HAP-1 (cell line): ENCODE data around the gene PIGN.

Experiments used
- DNase-seq, 2 experiments: peaks; one replicate each; pipeline ENCODE4 v3.0.0-alpha.2; 2016 to 2020; ENCODE audit warnings: low spot score in 2 of 2
- H3K27me3 ChIP-seq: fragments of 250-450 bp; sonication (Bioruptor Pico); 2 replicates; pipeline ENCODE4 v1.5.1; 2020; ENCODE audit warnings: low read depth, mild to moderate bottlenecking, moderate library complexity
- H3K36me3 ChIP-seq: fragments of 250-450 bp; sonication (Bioruptor Pico); replicated peaks from 2 replicates; pipeline ENCODE4 v1.5.1; 2020; ENCODE audit warnings: mild to moderate bottlenecking
- H3K4me1 ChIP-seq: fragments of 250-450 bp; sonication (Bioruptor Pico); 2 replicates; pipeline ENCODE4 v1.5.1; 2020; ENCODE audit warnings: mild to moderate bottlenecking
- H3K4me3 ChIP-seq: fragments of 250-450 bp; sonication (Bioruptor Pico); 2 replicates; pipeline ENCODE4 v1.5.1; 2020; ENCODE audit warnings: mild to moderate bottlenecking, moderate library complexity
- H3K9me3 ChIP-seq: fragments of 250-450 bp; sonication (Bioruptor Pico); 2 replicates; pipeline ENCODE4 v1.5.1; 2020; ENCODE audit warnings: mild to moderate bottlenecking, moderate library complexity
- in situ Hi-C: fragments of 300-500 bp; cut with MboI; formaldehyde crosslinking; loops from 3 replicates; pipeline ENCODE4 v1.14.3; 2020; ENCODE audit warnings: low sequenced_read_pairs, inconsistent platforms, mixed read lengths

Gene PIGN

GRCh38 chr18:62085756-62086155 lies 101.1 kb downstream of the PIGN start:
- in situ Hi-C loops, result no loop called here
- H3K36me3 ChIP-seq, result no peaks in the 10 kb centered on the region
- H3K9me3 ChIP-seq, result no peaks in the 10 kb centered on the region
- H3K4me1 ChIP-seq, result no peaks in the 10 kb centered on the region
- H3K4me3 ChIP-seq, result no peak overlapping the region
- H3K27me3 ChIP-seq, result no peaks in the 10 kb centered on the region
- DNase-seq, result no peak

DNA sequence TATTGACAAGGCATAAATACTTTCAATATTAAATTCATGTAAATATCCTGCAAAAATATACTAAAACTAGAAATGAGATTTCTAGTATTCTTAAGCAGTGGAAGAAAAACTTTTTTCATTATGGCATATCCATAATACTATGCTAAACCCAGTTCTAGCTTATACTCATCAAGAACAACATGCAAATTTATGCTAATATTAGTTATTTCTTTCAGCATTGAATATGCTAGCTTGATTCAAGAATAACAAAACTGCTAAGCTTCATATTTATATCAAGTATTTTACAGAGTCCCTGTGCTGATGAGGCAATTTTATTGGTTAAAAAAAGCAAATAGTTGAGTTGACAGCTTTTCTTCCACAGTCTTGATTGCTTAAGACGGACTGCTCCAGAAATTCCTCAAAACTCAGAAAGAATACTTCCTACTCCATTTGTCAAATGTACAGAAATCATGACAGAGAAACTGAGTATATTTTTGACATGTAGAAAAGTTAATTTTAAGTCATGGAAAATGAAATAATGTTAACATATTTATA lies 105.0 kb downstream of the PIGN start:
- in situ Hi-C loops, result no loop called here

DNA sequence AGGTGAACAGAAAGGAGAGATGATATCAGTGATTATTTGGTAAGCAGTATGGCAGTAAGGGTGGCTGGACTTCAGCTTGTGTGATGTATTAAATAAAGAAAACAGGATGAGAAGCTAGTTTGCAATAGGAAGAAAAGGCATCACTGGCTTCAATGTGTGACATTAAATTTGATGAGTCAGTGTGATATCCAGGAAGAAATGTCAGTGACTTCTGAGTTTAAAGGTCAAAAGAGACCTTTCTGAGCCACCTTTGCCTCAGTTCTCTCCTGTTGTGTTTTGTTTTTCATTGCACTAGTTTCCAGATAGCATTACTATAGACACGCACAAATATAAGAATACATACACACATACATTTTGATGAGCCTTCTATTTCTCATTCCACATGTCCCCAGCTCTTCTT lies 105.6 kb downstream of the PIGN start:
- Histone ChIP-seq H3K27me3 (no peaks in the 10 kb centered on the region), H3K9me3 (no peaks in the 10 kb centered on the region), H3K4me1 (no peaks in the 10 kb centered on the region), H3K4me3 (no peak overlapping the region), H3K36me3 (no peaks in the 10 kb centered on the region)
- DNase-seq, result no peak
- in situ Hi-C loops, result no loop called here

More for the DNA sequence above, 105.0 kb downstream of the PIGN start:
- no peaks in the 10 kb centered on the region for H3K27me3 ChIP-seq
- no peak overlapping the region for H3K4me3 ChIP-seq
- H3K4me1 ChIP-seq, result no peaks in the 10 kb centered on the region
- no peak for DNase-seq
- H3K36me3 ChIP-seq, result no peaks in the 10 kb centered on the region
- H3K9me3 ChIP-seq, result no peaks in the 10 kb centered on the region

DNA sequence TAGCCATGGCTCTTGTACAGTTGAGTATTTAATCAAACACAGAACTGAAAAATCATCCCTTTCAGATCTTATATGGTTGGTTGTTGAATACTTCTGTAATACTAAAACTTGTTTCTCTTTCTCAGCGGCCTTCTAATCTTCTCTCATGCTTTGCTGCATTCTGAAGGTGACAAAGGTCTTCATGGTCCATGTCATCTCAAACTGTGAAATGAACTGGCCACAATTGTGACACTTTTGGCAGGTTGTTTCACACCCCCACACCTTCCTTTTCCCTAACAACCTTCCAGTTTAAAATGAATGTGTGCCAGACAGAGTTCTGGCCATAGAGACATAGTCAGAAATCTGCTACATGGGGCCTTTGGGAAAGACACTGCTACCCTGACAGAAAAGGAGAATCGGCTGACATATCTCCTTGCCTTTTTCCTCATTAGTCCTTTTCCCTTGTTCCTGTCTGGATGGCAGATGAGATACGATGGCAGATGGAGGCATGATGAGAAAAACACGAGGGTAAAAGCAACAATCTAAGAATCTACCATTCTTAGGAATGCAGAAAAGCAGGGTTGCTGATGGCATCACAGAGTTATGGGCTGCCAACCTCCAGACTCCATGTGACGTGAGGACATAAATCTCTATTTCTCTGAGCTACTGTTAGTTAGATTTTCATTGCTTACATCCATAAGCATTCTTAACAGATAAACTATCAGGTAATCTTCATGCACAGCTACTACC lies 106.5 kb downstream of the PIGN start:
- no peaks in the 10 kb centered on the region for H3K4me1 ChIP-seq
- no peak overlapping the region for H3K4me3 ChIP-seq
- in situ Hi-C loops, result no loop called here
- DNase-seq, result no peak
- H3K36me3 ChIP-seq, result no peaks in the 10 kb centered on the region
- no peaks in the 10 kb centered on the region for H3K9me3 ChIP-seq
- H3K27me3 ChIP-seq, result no peaks in the 10 kb centered on the region

DNA sequence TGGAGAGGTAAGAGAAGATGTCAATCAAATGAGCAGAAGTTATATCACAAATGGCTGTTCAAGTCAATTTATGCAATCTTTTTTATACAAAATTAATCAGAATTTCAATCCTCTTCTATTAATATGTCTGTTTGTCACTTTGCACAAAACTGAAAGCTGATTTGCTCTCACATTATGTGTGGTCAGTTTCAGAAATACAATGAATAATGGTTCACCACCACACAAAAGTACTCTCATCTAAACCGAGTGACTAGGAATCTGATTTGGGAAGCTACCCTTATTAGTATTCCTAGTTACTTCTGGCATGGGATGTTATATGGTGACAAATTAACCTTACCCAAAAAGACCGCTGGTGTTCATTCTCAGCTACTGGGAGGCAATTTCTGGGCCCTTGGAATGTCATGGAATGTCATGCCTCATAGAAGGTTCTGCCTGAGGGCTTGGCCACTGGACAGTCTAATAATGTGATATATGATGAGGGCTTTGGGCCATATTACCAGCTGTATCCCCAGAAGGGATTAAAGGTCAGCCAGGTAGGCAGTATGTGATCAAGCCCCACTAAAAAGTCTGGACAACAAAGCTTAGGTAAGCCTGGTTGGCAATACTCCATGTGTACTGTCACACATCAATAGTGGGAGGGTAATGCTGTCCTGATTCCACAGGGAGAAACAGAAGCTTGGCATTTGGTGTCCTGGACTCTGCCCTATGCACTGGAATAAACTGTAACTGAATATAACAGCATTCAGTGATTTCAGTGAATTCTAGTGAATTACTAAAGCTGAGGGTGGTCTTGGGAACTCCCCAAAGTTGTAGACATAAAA lies 113.2 kb downstream of the PIGN start:
- Histone ChIP-seq H3K27me3 (no peaks in the 10 kb centered on the region), H3K36me3 (no peaks in the 10 kb centered on the region), H3K4me3 (no peak overlapping the region), H3K9me3 (no peaks in the 10 kb centered on the region), H3K4me1 (no peaks in the 10 kb centered on the region)
- no peak for DNase-seq
- in situ Hi-C loops, result no loop called here

- Histone ChIP-seq H3K27me3 (no peaks in the 10 kb centered on the region), H3K9me3 (no peaks in the 10 kb centered on the region), H3K36me3 (no peaks in the 10 kb centered on the region), H3K4me1 (no peaks in the 10 kb centered on the region), H3K4me3 (no peak overlapping the region)
- in situ Hi-C loops, result no loop called here
- no peak for DNase-seq
Measured at GRCh38 chr18:62072370-62072769, 114.5 kb downstream of the PIGN start.

DNA sequence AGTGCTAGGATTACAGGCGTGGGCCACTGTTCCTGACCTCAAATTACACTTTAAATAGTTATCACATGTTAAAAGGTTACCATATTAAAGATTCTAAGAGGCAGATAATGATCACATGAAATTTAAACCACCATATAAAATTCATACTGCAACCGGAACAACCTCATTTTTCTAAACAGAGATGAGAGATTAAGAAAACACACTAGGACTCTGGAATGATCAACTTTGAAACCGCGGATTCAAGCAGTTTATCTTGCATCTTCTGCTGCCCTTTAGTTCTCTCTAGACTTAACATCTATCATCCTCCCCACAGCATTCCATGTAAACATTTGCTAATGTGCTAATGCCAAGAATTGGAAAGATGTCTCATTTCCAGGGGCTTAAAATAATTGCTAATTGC lies 115.8 kb downstream of the PIGN start:
- H3K4me1 ChIP-seq, result no peaks in the 10 kb centered on the region
- H3K9me3 ChIP-seq, result no peaks in the 10 kb centered on the region
- DNase-seq, result no peak
- no peaks in the 10 kb centered on the region for H3K27me3 ChIP-seq
- no peaks in the 10 kb centered on the region for H3K36me3 ChIP-seq
- H3K4me3 ChIP-seq, result no peak overlapping the region
- in situ Hi-C loops, result no loop called here

DNA sequence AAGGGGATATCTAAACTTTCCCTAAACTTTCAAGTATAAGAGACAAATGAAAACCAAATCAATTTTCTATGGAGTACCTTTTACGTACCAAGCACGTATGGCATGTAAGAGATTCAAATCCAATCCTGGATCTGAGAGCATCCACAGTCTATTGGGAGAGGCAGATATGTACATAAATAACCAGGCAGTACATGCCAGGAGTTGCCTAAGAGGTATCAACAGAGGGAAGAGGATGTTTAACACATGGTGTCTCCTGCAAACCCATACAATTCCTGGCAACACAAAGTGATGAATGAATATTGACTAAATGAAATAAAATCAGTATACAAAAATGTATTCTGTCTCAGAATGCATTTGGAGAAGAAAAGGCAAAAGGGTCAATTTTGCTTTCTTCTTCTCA lies 116.6 kb downstream of the PIGN start:
- in situ Hi-C loops, result no loop called here
- H3K4me1 ChIP-seq, result no peaks in the 10 kb centered on the region
- no peaks in the 10 kb centered on the region for H3K36me3 ChIP-seq
- no peaks in the 10 kb centered on the region for H3K9me3 ChIP-seq
- no peak overlapping the region for H3K4me3 ChIP-seq
- no peaks in the 10 kb centered on the region for H3K27me3 ChIP-seq
- no peak for DNase-seq

DNA sequence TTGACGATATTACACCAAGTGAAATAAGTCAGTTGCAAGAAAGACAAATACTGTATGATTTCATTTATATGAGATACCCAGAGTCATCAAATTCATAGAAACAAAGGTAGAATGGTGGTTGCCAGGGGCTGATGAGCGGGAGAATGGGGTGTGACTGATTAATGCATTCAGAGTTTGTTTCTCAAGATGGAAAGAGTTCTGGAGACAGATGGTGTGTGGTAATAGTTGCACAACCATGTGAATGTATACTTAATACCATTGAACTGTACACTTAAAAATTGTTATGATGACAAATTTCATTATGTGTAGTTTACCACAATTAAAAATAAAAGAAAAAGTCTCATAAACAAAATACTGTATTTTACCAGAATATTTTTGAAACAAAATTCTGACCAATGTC lies 117.3 kb downstream of the PIGN start:
- in situ Hi-C loops, result no loop called here
- no peak for DNase-seq

GRCh38 chr18:62066102-62066818 lies 120.6 kb downstream of the PIGN start:
- Histone ChIP-seq H3K9me3 (no peaks in the 10 kb centered on the region), H3K36me3 (no peaks in the 10 kb centered on the region), H3K4me3 (no peak overlapping the region), H3K4me1 (peaks cover 4% of the 10 kb centered on the region), H3K27me3 (no peaks in the 10 kb centered on the region)
- no peak for DNase-seq
- in situ Hi-C loops, result no loop called here

More for the DNA sequence above, 117.3 kb downstream of the PIGN start:
- Histone ChIP-seq H3K4me1 (no peaks in the 10 kb centered on the region), H3K27me3 (no peaks in the 10 kb centered on the region), H3K36me3 (no peaks in the 10 kb centered on the region), H3K4me3 (no peak overlapping the region), H3K9me3 (no peaks in the 10 kb centered on the region)

- Histone ChIP-seq H3K36me3 (no peaks in the 10 kb centered on the region), H3K9me3 (no peaks in the 10 kb centered on the region), H3K4me1 (peaks cover 11% of the 10 kb centered on the region), H3K27me3 (no peaks in the 10 kb centered on the region), H3K4me3 (no peak overlapping the region)
- in situ Hi-C loops, result no loop called here
- no peak for DNase-seq
Measured at GRCh38 chr18:62064361-62064760, 122.5 kb downstream of the PIGN start.

DNA sequence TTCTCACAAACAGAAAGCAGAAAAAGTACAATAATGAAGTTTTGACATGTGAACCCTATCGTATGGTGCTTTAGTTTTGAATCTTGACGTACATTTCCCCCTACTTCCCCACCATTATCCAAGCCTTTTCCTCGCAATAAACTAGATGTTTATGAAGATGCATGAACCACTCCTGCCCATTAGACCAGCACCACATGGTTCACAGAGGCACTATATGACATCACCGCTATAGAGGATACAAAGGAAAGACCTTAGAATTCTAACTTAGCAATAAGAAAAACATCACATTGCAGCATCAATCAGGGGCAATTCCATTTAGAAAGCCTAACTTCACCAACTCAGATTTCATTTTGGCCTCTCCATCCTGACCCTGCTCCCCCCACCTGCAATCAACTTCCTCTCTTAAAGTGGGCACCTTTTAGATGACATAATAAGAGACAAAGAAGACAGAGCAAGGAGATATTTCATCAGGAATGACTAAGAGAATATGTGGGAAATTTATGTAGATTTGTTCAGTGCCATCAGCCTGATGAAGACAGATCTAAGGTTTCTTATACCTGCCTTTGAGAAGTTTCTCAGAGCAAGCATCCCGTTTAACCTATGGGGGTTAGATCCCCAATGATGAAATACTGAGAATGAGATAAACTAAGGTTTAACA lies 124.9 kb downstream of the PIGN start:
- Histone ChIP-seq H3K4me3 (no peak overlapping the region), H3K27me3 (no peaks in the 10 kb centered on the region), H3K4me1 (peaks cover 11% of the 10 kb centered on the region), H3K36me3 (no peaks in the 10 kb centered on the region), H3K9me3 (no peaks in the 10 kb centered on the region)
- in situ Hi-C loops, result no loop called here
- no peak for DNase-seq

- H3K36me3 ChIP-seq, result no peaks in the 10 kb centered on the region
- peaks cover 11% of the 10 kb centered on the region for H3K4me1 ChIP-seq
- no peak for DNase-seq
- no peak overlapping the region for H3K4me3 ChIP-seq
- H3K9me3 ChIP-seq, result no peaks in the 10 kb centered on the region
- H3K27me3 ChIP-seq, result no peaks in the 10 kb centered on the region
- in situ Hi-C loops, result no loop called here
Measured at GRCh38 chr18:62060820-62061219, 126.0 kb downstream of the PIGN start.
